Fibroblast of lung (primary cell): Measurements from ENCODE around the gene OSGIN1. TPM values are rescaled to one million over a fixed set of nuclear protein-coding genes. Genes with fewer than 3 reads are reported as not detected.
A peak's percentile ranks its signal among the peaks of the same experiment; 100 is the strongest.

Experiments
- DNase-seq, 2 donors: peaks; one replicate each; pipeline versions ENCODE4 v3.0.0 to v3.0.0-alpha.2; 2010; ENCODE audit warnings: low read depth in 2 of 2
- H2AFZ ChIP-seq: 2 replicates; pipeline ENCODE4 v1.5.1; 2012; ENCODE audit warnings: low read length, control low read depth, inconsistent platforms
- H3K27ac ChIP-seq: 2 replicates; pipeline ENCODE4 v1.5.1; 2011; ENCODE audit warnings: low read length, control low read depth; ENCODE audit not compliant: insufficient read depth
- H3K27me3 ChIP-seq: 2 replicates; pipeline ENCODE4 v1.5.1; 2011; ENCODE audit warnings: mild to moderate bottlenecking, low read length; ENCODE audit not compliant: control insufficient read depth, insufficient read depth
- H3K36me3 ChIP-seq: 2 replicates; pipeline ENCODE4 v1.5.1; 2011; ENCODE audit warnings: low read length; ENCODE audit not compliant: control insufficient read depth, insufficient read depth
- H3K4me1 ChIP-seq: 2 replicates; pipeline ENCODE4 v1.5.1; 2011; ENCODE audit warnings: low read length; ENCODE audit not compliant: control insufficient read depth, insufficient read depth; ENCODE audit errors: extremely low read depth
- H3K4me2 ChIP-seq: 2 replicates; pipeline ENCODE4 v1.5.1; 2011; ENCODE audit warnings: low read length, control low read depth; ENCODE audit not compliant: insufficient read depth; ENCODE audit errors: extremely low read depth
- H3K4me3 ChIP-seq, 4 experiments: fragments of 200-600 bp in 1 of 4; sonication (generic) in 1 of 4; replicated peaks in 1 of 4; 2 replicates each; pipeline ENCODE4 v1.5.1; 2011 to 2016; ENCODE audit warnings: low read length in 4 of 4, low read depth in 3 of 4, mild to moderate bottlenecking in 3 of 4, control low read depth in 2 of 4, inconsistent platforms in 1 of 4, mixed read lengths in 1 of 4; ENCODE audit not compliant: insufficient read depth in 1 of 4; ENCODE audit errors: control extremely low read depth in 1 of 4
- H3K79me2 ChIP-seq: 2 replicates; pipeline ENCODE4 v1.5.1; 2012; ENCODE audit warnings: mild to moderate bottlenecking, low read length, inconsistent platforms; ENCODE audit not compliant: control insufficient read depth, insufficient read depth
- H3K9ac ChIP-seq: 2 replicates; pipeline ENCODE4 v1.5.1; 2011; ENCODE audit warnings: mild to moderate bottlenecking, low read length, control low read depth; ENCODE audit not compliant: insufficient read depth
- H3K9me3 ChIP-seq: 2 replicates; pipeline ENCODE4 v1.5.1; 2012; ENCODE audit warnings: low read depth, low read length; ENCODE audit not compliant: control insufficient read depth, insufficient read depth
- H4K20me1 ChIP-seq: 2 replicates; pipeline ENCODE4 v1.5.1; 2011; ENCODE audit warnings: low read length; ENCODE audit not compliant: control insufficient read depth, insufficient read depth; ENCODE audit errors: extremely low read depth
- EZH2 ChIP-seq: IDR thresholded peaks from 2 replicates; pipeline ENCODE4 v1.5.1; 2012; ENCODE audit warnings: low read length, control low read depth, mild to moderate bottlenecking; ENCODE audit errors: missing control alignments
- polyA plus RNA-seq, 2 donors: library from polyadenylated mRNA; depleted of rRNA in 1 of 2; stranded (reverse) in 1 of 2; unstranded in 1 of 2; fragments of >200 nt; gene quantifications; 2 replicates each; pipeline ENCODE4 v1.2.1, GENCODE V29; 2011 to 2012; ENCODE audit warnings: missing spikeins in 1 of 2
- total RNA-seq: library from RNA; depleted of rRNA; stranded (reverse); fragments of >200 nt; gene quantifications from 2 replicates; pipeline ENCODE4 v1.2.1, GENCODE V29; 2014
- TF ChIP-seq, protein P1 (sequence below), 2 donors: IDR thresholded peaks in 1 of 2; conservative IDR thresholded peaks in 1 of 2; 1 replicate in 1 of 2; 2 replicates in 1 of 2; pipeline ENCODE4 v1.5.1; 2011 to 2012; ENCODE audit warnings: low read length in 2 of 2, control low read depth in 1 of 2, inconsistent platforms in 1 of 2, low read depth in 1 of 2, mild to moderate bottlenecking in 1 of 2

OSGIN1 gene
- total and polyA plus RNA-seq, 2 donors (not counting 1 experiment from before 2014, with no cell fraction given) = 2.1 to 6.6 TPM

DNA sequence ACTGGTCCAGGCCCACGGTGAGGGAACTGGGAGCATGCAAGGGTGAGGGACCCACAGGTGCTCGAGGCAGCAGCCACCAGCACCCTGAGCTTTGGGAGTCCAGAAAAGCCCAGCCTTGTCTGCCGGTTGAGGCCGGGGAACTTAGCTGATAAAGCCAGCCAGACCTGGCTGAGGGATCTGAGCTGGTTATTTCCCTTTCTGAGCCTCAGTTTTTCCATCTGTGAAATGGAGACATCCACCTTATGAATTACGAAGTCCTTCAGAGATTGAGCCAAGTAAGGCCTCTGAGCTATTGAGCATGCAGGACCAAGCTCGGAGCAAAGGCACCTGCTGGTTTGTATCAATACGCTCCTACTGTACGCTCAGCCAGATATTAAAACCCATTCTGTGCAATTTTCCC is 28.8 kb downstream of the OSGIN1 start:
- DNase-seq = no peak

DNA sequence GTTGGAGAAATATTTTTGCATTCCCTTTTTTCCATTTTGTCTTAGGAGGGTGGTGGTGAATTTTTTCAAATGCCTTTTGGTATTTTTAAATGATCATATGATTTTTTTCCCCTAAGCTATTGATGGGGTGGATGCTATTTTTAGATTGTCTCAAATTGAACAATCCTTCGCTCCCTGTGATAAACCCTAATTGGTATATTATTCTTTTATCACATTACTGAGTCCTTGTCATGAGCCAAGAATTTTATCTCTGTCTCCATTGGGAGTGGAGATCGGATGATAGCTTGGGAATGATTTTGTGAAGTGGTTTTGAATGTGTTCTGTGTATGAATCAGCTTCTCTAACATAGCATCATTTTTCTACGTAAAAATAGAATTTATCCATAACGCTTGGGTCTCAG is 30.5 kb downstream of the OSGIN1 start:
- no peaks in the 10 kb centered on the region for H3K4me1 ChIP-seq
- H3K36me3 ChIP-seq = no peaks in the 10 kb centered on the region
- TF ChIP-seq, protein P1, sequence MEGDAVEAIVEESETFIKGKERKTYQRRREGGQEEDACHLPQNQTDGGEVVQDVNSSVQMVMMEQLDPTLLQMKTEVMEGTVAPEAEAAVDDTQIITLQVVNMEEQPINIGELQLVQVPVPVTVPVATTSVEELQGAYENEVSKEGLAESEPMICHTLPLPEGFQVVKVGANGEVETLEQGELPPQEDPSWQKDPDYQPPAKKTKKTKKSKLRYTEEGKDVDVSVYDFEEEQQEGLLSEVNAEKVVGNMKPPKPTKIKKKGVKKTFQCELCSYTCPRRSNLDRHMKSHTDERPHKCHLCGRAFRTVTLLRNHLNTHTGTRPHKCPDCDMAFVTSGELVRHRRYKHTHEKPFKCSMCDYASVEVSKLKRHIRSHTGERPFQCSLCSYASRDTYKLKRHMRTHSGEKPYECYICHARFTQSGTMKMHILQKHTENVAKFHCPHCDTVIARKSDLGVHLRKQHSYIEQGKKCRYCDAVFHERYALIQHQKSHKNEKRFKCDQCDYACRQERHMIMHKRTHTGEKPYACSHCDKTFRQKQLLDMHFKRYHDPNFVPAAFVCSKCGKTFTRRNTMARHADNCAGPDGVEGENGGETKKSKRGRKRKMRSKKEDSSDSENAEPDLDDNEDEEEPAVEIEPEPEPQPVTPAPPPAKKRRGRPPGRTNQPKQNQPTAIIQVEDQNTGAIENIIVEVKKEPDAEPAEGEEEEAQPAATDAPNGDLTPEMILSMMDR (conservative IDR thresholded peaks at IDR 0.05 in 1 of 2, IDR thresholded peaks at IDR 0.05 in 1 of 2; ENCODE audit: low read depth in 1 of 2, low read length in 2 of 2) = no peak
- TF ChIP-seq EZH2 = no peak
- no peaks in the 10 kb centered on the region for H3K79me2 ChIP-seq
- H3K27ac ChIP-seq = no peak overlapping the region
- peaks cover 4% of the 10 kb centered on the region for H3K27me3 ChIP-seq
- peak in 1 of 2 donors; percentile 44 for DNase-seq
- no peak overlapping the region for H3K9ac ChIP-seq
- no peak overlapping the region for H3K4me2 ChIP-seq
- H3K4me3 ChIP-seq = no peak overlapping the region
- no peaks in the 10 kb centered on the region for H3K9me3 ChIP-seq
- H4K20me1 ChIP-seq = no peaks in the 10 kb centered on the region
- H2AFZ ChIP-seq = no peak overlapping the region

More for the DNA sequence above, 28.8 kb downstream of the OSGIN1 start:
- no peak overlapping the region for H2AFZ ChIP-seq
- peaks cover 8% of the 10 kb centered on the region for H3K27me3 ChIP-seq
- H3K4me1 ChIP-seq = no peaks in the 10 kb centered on the region
- H3K9ac ChIP-seq = no peak overlapping the region
- no peaks in the 10 kb centered on the region for H3K36me3 ChIP-seq
- no peak overlapping the region for H3K4me3 ChIP-seq
- no peak for TF ChIP-seq EZH2
- TF ChIP-seq, protein P1 (conservative IDR thresholded peaks at IDR 0.05 in 1 of 2, IDR thresholded peaks at IDR 0.05 in 1 of 2; ENCODE audit: low read depth in 1 of 2, low read length in 2 of 2) = no peak
- no peak overlapping the region for H3K4me2 ChIP-seq
- H3K27ac ChIP-seq = no peak overlapping the region
- H3K79me2 ChIP-seq = no peaks in the 10 kb centered on the region
- no peaks in the 10 kb centered on the region for H4K20me1 ChIP-seq
- H3K9me3 ChIP-seq = no peaks in the 10 kb centered on the region

DNA sequence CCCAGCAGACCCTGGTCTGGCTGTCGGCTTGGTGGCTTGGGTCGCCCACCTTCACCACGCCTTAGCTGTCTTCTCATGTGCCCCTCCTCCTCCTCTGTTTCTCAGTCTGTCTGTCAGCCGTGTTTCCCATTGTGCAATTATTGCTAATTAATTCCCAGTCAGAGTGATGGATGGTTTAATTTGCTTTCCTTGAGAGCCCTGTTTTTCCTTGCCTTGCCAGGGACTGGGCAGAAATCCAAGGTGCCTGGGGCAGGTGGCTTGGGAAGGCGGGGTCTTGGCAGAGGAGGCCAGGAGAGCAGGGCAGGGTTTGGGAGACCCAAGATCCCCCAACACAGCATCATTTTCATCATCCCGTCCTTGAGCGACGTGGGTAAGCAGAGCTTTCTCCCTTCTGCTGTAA is 36.3 kb downstream of the OSGIN1 start:
- Histone ChIP-seq H3K27me3 (peaks cover 7% of the 10 kb centered on the region), H3K9me3 (no peaks in the 10 kb centered on the region), H3K27ac (no peak overlapping the region), H3K36me3 (no peaks in the 10 kb centered on the region), H2AFZ (no peak overlapping the region), H3K4me1 (peaks cover 2% of the 10 kb centered on the region), H4K20me1 (no peaks in the 10 kb centered on the region), H3K9ac (no peak overlapping the region), H3K79me2 (no peaks in the 10 kb centered on the region), H3K4me2 (no peak overlapping the region), H3K4me3 (no peak overlapping the region)
- DNase-seq = no peak
- TF ChIP-seq, protein P1 (conservative IDR thresholded peaks at IDR 0.05 in 1 of 2, IDR thresholded peaks at IDR 0.05 in 1 of 2; ENCODE audit: low read depth in 1 of 2, low read length in 2 of 2) = no peak
- no peak for TF ChIP-seq EZH2
